ENCODE data around the gene GBP5.

DNA sequence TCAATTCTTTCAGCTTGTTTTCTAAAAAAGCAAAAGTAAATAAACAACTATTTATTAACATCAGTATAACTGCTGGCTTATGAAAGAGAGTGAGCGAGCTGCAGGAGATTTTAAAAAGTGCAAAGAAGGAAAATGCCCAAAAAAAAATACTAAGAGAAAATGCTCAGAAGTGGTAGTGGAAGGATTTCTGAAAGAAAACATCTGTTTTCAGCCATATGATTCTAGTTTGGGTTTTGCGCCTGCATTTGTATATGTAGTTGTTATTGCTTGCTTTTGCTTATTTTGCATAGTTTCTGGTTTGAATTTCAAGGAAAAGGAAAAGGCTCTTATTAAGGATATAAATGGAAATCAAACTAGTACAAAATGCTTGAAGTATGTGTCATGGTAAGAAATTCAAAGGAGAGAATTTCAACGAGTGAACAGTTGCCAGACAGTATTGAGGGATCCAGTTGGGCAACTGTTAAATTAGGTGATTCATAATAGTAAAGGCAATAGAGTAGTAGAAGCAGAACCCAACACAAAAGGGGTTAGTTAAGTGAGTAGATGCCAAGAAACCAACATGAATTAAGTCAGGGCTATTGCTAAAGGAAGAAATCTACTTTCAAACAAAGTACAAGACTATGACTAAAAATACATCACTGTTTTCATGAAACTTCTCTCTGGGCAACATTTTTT lies 1.2 kb downstream of the GBP5 start:
- TF ChIP-seq PPARA (CRISPR knock-in tag; IDR thresholded peaks at IDR 0.05; ENCODE audit: borderline replicate concordance): no peak
- no peak for TF ChIP-seq ZFP30 (CRISPR knock-in tag; IDR thresholded peaks at IDR 0.05)
- TF ChIP-seq BACH2 (CRISPR knock-in tag; IDR thresholded peaks at IDR 0.05; ENCODE audit: borderline replicate concordance): no peak
- no peak for TF ChIP-seq ARNTL (CRISPR knock-in tag; IDR thresholded peaks at IDR 0.05; ENCODE audit: borderline replicate concordance, low read depth)
- no peak for TF ChIP-seq GLIS3 (CRISPR knock-in tag; IDR thresholded peaks at IDR 0.05)
- no peak for TF ChIP-seq ZNF565 (CRISPR knock-in tag; conservative IDR thresholded peaks at IDR 0.05; ENCODE audit: low read depth)
